ENCODE results near the gene MCC.

DNA sequence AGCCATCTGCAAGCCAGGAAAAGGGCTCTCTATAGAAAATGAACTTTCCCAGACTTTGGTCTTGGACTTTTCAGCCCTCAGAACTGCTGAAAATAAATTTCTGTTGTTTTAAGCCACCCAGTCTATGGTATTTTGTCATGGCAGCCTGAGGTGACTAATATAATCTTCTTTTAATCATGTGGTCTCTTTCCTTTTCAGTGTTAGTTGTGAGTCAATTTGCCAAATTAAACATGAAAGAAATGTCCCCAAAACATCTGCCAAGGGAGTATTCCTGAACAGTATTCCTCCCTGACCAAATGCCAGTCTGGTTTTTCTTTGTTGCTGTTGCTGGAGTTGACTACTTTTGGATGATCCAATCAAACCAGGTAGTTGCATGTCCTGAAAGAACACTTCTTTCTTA lies 20.5 kb upstream of the MCC start:
- TF ChIP-seq ARNTL (CRISPR knock-in tag; IDR thresholded peaks at IDR 0.05; ENCODE audit: borderline replicate concordance, low read depth): no peak
- no peak for TF ChIP-seq ZNF70 (CRISPR knock-in tag; IDR thresholded peaks at IDR 0.05)
- no peak for TF ChIP-seq ZFP3 (CRISPR knock-in tag; IDR thresholded peaks at IDR 0.05)
